H1 (cell line): Measurements from ENCODE around the gene C6orf62. TPM values are rescaled to one million over a fixed set of nuclear protein-coding genes. Genes with fewer than 3 reads are reported as not detected.
"Not testable (repeated sequence)": the region's sequence is repeated elsewhere in the genome, so short reads cannot be mapped to it uniquely, and the experiment has no call there.

Experiments
- CTCF ChIA-PET: fragments of 300-600 bp; sonication (Branson Sonifier 250); formaldehyde crosslinking; loops from one replicate; lab custom pipeline; 2021; ENCODE audit not compliant: partially characterized antibody; lab: Charles Lee
- POLR2A ChIA-PET: fragments of 300-600 bp; sonication (Branson Sonifier 250); formaldehyde crosslinking; loops from one replicate; lab custom pipeline; 2021; ENCODE audit warnings: inconsistent platforms; ENCODE audit not compliant: partially characterized antibody; lab: Charles Lee
- DNase-seq, 2 experiments: peaks; one replicate each; pipeline versions ENCODE4 v3.0.0 to v3.0.0-alpha.2; 2010 to 2022; ENCODE audit warnings: low spot score in 2 of 2, low read depth in 1 of 2, mixed read lengths in 1 of 2
- FAIRE-seq: peaks from 2 replicates; lab custom pipeline; 2011; peaks lifted over from hg19 to GRCh38; lab: Jason Lieb, UNC
- H2AFZ ChIP-seq: 2 replicates; pipeline ENCODE4 v1.8.1; 2012; ENCODE audit warnings: low read length, inconsistent platforms
- H2AK5ac ChIP-seq: 2 replicates; pipeline ENCODE4 v1.6.1; 2013; ENCODE audit warnings: low read depth, low read length
- H2BK120ac ChIP-seq: replicated peaks from 2 replicates; pipeline ENCODE3; 2013; ENCODE audit warnings: low read depth, low read length, inconsistent platforms
- H2BK12ac ChIP-seq: 2 replicates; pipeline ENCODE4 v1.6.1; 2013; ENCODE audit warnings: low read depth, low read length
- H2BK15ac ChIP-seq: 2 replicates; pipeline ENCODE4 v1.6.1; 2013; ENCODE audit warnings: low read length
- H2BK20ac ChIP-seq: 2 replicates; pipeline ENCODE4 v1.6.1; 2013; ENCODE audit warnings: low read length
- H2BK5ac ChIP-seq: 2 replicates; pipeline ENCODE4 v1.6.1; 2013; ENCODE audit warnings: low read depth, low read length
- H3K14ac ChIP-seq: 2 replicates; pipeline ENCODE4 v1.6.1; 2013; ENCODE audit warnings: inconsistent platforms; ENCODE audit not compliant: insufficient read length
- H3K18ac ChIP-seq: 2 replicates; pipeline ENCODE4 v1.6.1; 2013; ENCODE audit warnings: low read length; ENCODE audit errors: extremely low read depth
- H3K23ac ChIP-seq: 2 replicates; pipeline ENCODE4 v1.6.1; 2013; ENCODE audit warnings: inconsistent platforms; ENCODE audit not compliant: insufficient read length
- H3K23me2 ChIP-seq: 2 replicates; pipeline ENCODE4 v1.6.1; 2013; ENCODE audit warnings: low read depth, low read length
- H3K27ac ChIP-seq: 2 replicates; pipeline ENCODE4 v1.6.1; 2011; ENCODE audit warnings: low read depth, low read length, inconsistent platforms
- H3K27me3 ChIP-seq, 4 experiments: replicated peaks in 1 of 4; 1 replicate in 1 of 4; 2 replicates in 3 of 4; pipeline versions ENCODE4 v1.6.1 to v1.8.1; 2011 to 2013; ENCODE audit warnings: low read length in 3 of 4, mild to moderate bottlenecking in 3 of 4, inconsistent platforms in 2 of 4, mixed read lengths in 2 of 4, moderate library complexity in 1 of 4; ENCODE audit not compliant: control insufficient read depth in 3 of 4, insufficient read depth in 3 of 4; ENCODE audit errors: extremely low read depth in 1 of 4
- H3K36me3 ChIP-seq, 4 experiments: 2 replicates each; pipeline versions ENCODE4 v1.6.1 to v1.8.1; 2011 to 2013; ENCODE audit warnings: mild to moderate bottlenecking in 4 of 4, low read length in 3 of 4, moderate library complexity in 2 of 4, control low read depth in 1 of 4, inconsistent platforms in 1 of 4; ENCODE audit not compliant: insufficient read depth in 4 of 4, control insufficient read depth in 2 of 4
- H3K4ac ChIP-seq: replicated peaks from 2 replicates; pipeline ENCODE3; 2013; ENCODE audit warnings: low read length, low read depth, mixed read lengths, inconsistent platforms; ENCODE audit not compliant: insufficient read length
- H3K4me1 ChIP-seq, 4 experiments: replicated peaks in 1 of 4; 1 replicate in 1 of 4; 2 replicates in 3 of 4; pipeline versions ENCODE4 v1.6.1 to v1.8.1; 2011 to 2013; ENCODE audit warnings: low read length in 3 of 4, inconsistent platforms in 2 of 4, mixed read lengths in 1 of 4; ENCODE audit not compliant: insufficient read depth in 4 of 4, control insufficient read depth in 3 of 4
- H3K4me2 ChIP-seq, 2 experiments: 2 replicates each; pipeline versions ENCODE4 v1.6.1 to v1.8.1; 2011 to 2013; ENCODE audit warnings: low read depth in 2 of 2, low read length in 2 of 2, control low read depth in 1 of 2, inconsistent platforms in 1 of 2, mild to moderate bottlenecking in 1 of 2; ENCODE audit not compliant: insufficient read depth in 1 of 2
- H3K4me3 ChIP-seq, 4 experiments: fragments of 200-600, 300-600 bp in 1 of 4; sonication (generic), shearing (Covaris generic), sonication (Bioruptor Twin) in 1 of 4; 2 replicates each; pipeline versions ENCODE4 v1.5.1 to v1.8.1; 2011 to 2016; ENCODE audit warnings: low read length in 4 of 4, low read depth in 3 of 4, control low read depth in 2 of 4, inconsistent platforms in 2 of 4, mild to moderate bottlenecking in 2 of 4, mixed read lengths in 1 of 4, moderate library complexity in 1 of 4; ENCODE audit not compliant: insufficient read depth in 2 of 4; ENCODE audit errors: extremely low read depth in 1 of 4
- H3K56ac ChIP-seq: replicated peaks from 2 replicates; pipeline ENCODE3; 2013; ENCODE audit warnings: low read depth, mild to moderate bottlenecking, mixed read lengths, low read length, inconsistent platforms; ENCODE audit not compliant: insufficient read length
- H3K79me1 ChIP-seq: 2 replicates; pipeline ENCODE4 v1.6.1; 2013; ENCODE audit warnings: low read depth, low read length, control low read depth
- H3K79me2 ChIP-seq, 2 experiments: 2 replicates each; pipeline versions ENCODE4 v1.6.1 to v1.8.1; 2012 to 2013; ENCODE audit warnings: low read length in 2 of 2, mild to moderate bottlenecking in 2 of 2, inconsistent platforms in 1 of 2; ENCODE audit not compliant: insufficient read depth in 2 of 2, control insufficient read depth in 1 of 2
- H3K9ac ChIP-seq, 4 experiments: replicated peaks in 1 of 4; 1 replicate in 1 of 4; 2 replicates in 3 of 4; pipeline versions ENCODE4 v1.6.1 to v1.8.1; 2011 to 2013; ENCODE audit warnings: low read depth in 3 of 4, low read length in 3 of 4, control low read depth in 2 of 4, mild to moderate bottlenecking in 2 of 4, moderate library complexity in 2 of 4, inconsistent platforms in 1 of 4; ENCODE audit errors: extremely low read depth in 1 of 4
- H3K9me3 ChIP-seq, 2 experiments: 2 replicates each; pipeline versions ENCODE4 v1.6.1 to v1.8.1; 2012 to 2013; ENCODE audit warnings: mild to moderate bottlenecking in 2 of 2, moderate library complexity in 2 of 2, control low read depth in 1 of 2, inconsistent platforms in 1 of 2, low read depth in 1 of 2, low read length in 1 of 2, mixed read lengths in 1 of 2; ENCODE audit not compliant: insufficient read depth in 2 of 2
- H4K20me1 ChIP-seq, 2 experiments: replicated peaks in 1 of 2; 2 replicates each; pipeline versions ENCODE3 to v1.8.1; 2011 to 2013; ENCODE audit warnings: inconsistent platforms in 2 of 2, low read length in 2 of 2, mild to moderate bottlenecking in 1 of 2; ENCODE audit not compliant: insufficient read depth in 2 of 2, control insufficient read depth in 1 of 2
- H4K5ac ChIP-seq: 2 replicates; pipeline ENCODE4 v1.6.1; 2013; ENCODE audit warnings: low read length, low read depth, mixed read lengths, inconsistent platforms; ENCODE audit not compliant: insufficient read length
- H4K8ac ChIP-seq: 2 replicates; pipeline ENCODE4 v1.8.0; 2013; ENCODE audit warnings: mild to moderate bottlenecking, moderate library complexity, low read length, inconsistent platforms; ENCODE audit not compliant: insufficient read depth; ENCODE audit errors: extremely low read depth
- H4K91ac ChIP-seq: replicated peaks from 2 replicates; pipeline ENCODE3; 2013; ENCODE audit warnings: low read length, mixed read lengths, inconsistent platforms; ENCODE audit not compliant: insufficient read length
- WGBS, 2 experiments: shearing (Covaris generic) in 1 of 2; methylation state at CpG; one replicate each; pipeline versions ENCODE4 v1.1.6 to v1.1.7; 2013 to 2015; ENCODE audit warnings: low lambda C conversion rate in 2 of 2, mixed read lengths in 2 of 2, inconsistent platforms in 1 of 2, low coverage in 1 of 2, missing lambda C conversion rate in 1 of 2; ENCODE audit not compliant: insufficient replicate concordance in 2 of 2, insufficient coverage in 1 of 2, insufficient read length in 1 of 2; ENCODE audit errors: extremely low coverage in 1 of 2, missing lambda C conversion rate in 1 of 2; 5-methylcytosine and 5-hydroxymethylcytosine counted together
- polyA plus RNA-seq, 7 experiments: library from polyadenylated mRNA; depleted of rRNA in 3 of 7; stranded (reverse) in 5 of 7; unstranded in 2 of 7; fragments of >200 nt in 5 of 7; fragments of 200-250 nt in 2 of 7; gene quantifications; 1 replicate in 5 of 7; 2 replicates in 1 of 7; 4 replicates in 1 of 7; pipeline versions ENCODE4 v1.2.1 to v1.2.3, GENCODE V29; 2011 to 2013; ENCODE audit warnings: missing spikeins in 2 of 7, mixed read lengths in 2 of 7
- total RNA-seq: library from RNA; stranded (reverse); fragmentation: NEBNext Ultra II Directional; extraction: Animal tissue kit (Norgen Biotek cat#: 25700); gene quantifications from 2 replicates; pipeline ENCODE4 v1.2.1, GENCODE V29; 2021

C6orf62 gene
- total and polyA plus RNA-seq, 2 of the 8 experiments (the other 6 are each of a cell fraction or from before 2014, with no cell fraction given), result 25.6 to 101 TPM

GRCh38 chr6:24668066-24668996, 50.6 kb downstream of the C6orf62 start:
- not testable (repeated sequence) for FAIRE-seq, DNase-seq

More at GRCh38 chr6:24668066-24668996, 50.6 kb downstream of the C6orf62 start:
- whole genome bisulfite sequencing, 2 experiments, result 89% methylated on average over 14 of the region's 18 CpGs; no CpG with 5 or more reads in 1 of the 2 experiments
- ChIA-PET CTCF (interaction anchor here (0.5 kb wide), 1 partner anchor 92 kb away, joined by 3 read pairs; no protein-coding TSS in a partner anchor), POLR2A (interaction anchor here (2.5 kb wide), 1 partner anchor 14 kb away, joined by 9 read pairs; no protein-coding TSS in a partner anchor)
- H3K79me2 ChIP-seq, result peaks cover 0 to 37% of the 10 kb centered on the region in 2 experiments; a peak in 3 of 4 replicates
- H3K4me3 ChIP-seq, result peak overlapping the region in 2 of 4 experiments; percentile 85 to 87; a peak in 2 of 8 replicates
- H2AK5ac ChIP-seq, H4K8ac ChIP-seq, H2BK15ac ChIP-seq, H2AFZ ChIP-seq, H4K5ac ChIP-seq, H3K23ac ChIP-seq, H3K27ac ChIP-seq, H3K9ac ChIP-seq, H2BK120ac ChIP-seq, H4K20me1 ChIP-seq, H2BK5ac ChIP-seq, H2BK20ac ChIP-seq, H3K4ac ChIP-seq, H4K91ac ChIP-seq, H3K56ac ChIP-seq, H3K4me1 ChIP-seq, H2BK12ac ChIP-seq, H3K27me3 ChIP-seq, H3K79me1 ChIP-seq, H3K18ac ChIP-seq, H3K14ac ChIP-seq: not testable (repeated sequence)
- H3K36me3 ChIP-seq, result peaks cover 2 to 31% (median 11%) of the 10 kb centered on the region in 4 experiments; a peak in 7 of 8 replicates
- H3K4me2 ChIP-seq, result peak overlapping the region in 1 of 2 experiments; percentile 73; a peak in 2 of 4 replicates
- H3K23me2 ChIP-seq, result peaks cover 13% of the 10 kb centered on the region
- peaks cover 17 to 27% of the 10 kb centered on the region in 2 experiments for H3K9me3 ChIP-seq
